NOMO-1 treated with DMSO at 0.1 percent for 48 hours (cell line): ENCODE measurements around the gene ZFYVE28.

Source experiments
- DNase-seq: peaks from one replicate; lab custom pipeline; 2025; ENCODE audit not compliant: unreplicated experiment; lab: John Stamatoyannopoulos, UW

ZFYVE28 gene

DNA sequence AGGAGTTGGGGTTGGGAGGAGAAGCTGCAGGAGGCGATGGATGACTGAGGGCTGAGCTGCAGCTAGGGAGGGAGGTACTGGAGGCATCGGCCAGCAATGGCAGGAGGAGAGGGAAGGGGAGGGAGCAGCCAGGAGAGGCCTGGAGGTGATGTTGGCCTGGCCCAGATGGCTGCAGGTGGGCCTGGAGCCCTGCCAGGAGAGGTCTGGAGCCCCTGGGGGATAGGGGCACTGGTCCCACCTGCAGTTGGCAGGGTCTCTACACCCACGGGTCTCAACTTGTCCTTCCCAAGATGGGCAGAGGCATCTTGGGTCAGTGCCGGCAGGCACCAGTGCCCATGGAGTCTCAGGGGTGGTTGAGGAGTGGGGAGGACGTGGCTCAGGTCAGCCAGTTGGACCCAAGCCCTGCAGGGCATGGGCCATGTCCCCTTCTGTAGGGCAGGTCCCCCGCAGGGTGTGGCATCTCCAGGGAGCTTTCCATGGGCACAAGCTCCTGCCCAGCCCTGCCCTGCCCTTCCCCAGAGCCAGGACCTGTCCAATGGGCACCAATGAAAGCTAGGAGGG is 153.9 kb downstream of the ZFYVE28 start:
- DNase-seq = no peak

DNA sequence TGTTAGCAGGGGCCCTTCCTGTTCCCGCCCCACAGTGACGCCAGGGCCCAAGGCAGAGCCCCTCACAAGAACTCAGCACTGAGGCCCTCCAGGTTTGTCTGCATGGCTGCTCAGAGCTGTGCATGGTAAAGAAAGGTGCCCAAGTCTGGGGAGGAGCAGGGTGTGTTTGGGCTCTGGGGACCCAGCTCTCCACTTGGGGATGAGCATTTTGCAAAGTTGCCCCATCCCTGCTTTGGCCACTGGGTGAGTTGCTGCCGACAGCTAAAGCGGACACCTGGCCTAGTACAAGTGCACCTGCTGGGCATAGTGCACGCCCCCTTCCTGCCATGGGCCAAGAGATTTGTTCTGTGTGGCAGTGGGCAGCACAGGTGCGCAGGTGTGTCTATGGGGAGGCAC is 154.5 kb downstream of the ZFYVE28 start:
- no peak for DNase-seq

DNA sequence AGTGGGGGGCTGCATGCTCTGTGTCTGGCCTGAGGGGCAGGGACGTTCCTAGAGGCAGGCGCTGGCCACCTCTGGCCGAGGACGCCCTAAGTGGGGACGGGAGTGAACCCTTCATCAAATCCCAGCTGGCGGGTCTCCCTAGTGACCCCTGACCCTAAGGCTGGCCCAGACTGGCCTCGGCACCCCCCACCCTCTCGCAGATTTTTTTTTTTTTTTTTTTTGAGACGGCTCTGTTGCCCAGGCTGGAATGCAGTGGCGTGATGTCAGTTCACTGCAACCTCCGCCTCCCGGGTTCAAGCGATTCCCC is 155.5 kb downstream of the ZFYVE28 start:
- DNase-seq = no peak

DNA sequence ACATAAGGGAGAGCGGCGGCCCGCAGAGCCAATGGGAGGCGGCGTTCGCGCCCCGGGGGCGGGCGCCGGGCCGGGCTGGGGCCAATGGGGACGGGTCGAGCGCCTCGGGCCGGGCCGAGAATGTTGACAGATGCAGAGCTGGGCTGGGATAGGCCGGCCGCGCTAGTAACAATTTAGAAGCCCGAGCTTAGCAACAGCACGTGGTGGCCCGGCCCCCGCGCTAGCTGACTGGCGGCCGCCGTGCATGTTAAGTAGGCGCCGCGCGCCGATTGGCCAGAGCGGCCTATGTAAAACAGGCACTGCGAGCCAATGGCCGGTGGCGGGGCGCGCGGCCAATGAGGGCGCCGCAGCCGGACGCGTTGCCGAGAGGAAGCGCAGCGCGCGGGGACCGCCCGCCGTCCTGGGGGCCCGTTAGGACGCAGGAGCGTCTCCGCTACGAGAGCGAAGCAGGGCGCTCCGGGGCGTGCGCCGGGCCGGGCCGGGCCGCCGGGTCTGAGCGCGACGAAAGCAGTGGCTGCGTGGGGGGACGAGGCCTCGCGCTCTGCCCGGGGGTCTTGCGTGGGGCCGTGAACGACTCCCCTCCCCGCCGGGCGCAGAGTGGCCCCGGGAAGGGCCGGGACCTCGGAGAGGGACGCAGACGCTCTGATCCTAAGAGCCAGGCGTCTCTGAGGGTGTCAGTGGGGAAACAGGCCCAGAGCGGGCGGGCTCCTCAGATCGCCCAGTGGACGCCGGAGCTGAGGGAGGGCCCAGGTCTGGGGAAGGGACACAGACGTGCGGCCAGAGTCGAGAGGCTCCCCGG is 156.1 kb downstream of the ZFYVE28 start:
- peak; percentile 99 for DNase-seq

DNA sequence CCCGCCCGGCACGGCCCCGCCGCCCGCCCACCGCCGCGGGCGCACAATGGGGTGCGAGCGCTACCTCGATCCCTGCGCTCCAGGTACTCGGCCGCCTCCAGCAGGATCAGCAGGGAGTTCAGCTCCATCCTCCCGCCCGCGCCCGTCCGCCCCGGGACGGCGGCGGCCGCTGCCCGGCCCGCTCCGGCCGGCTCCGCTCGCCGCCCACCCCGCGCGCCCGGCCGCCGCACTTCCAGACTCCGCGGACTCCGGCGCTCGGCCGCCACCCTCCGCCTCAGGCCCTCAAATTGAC is 156.6 kb downstream of the ZFYVE28 start, which contains the start of gene MXD4:
MXD4 (minus strand) TSS at position 257 of the 292 bp plus-strand sequence; CDS start at position 128, 129 bp downstream.
- DNase-seq = no peak

DNA sequence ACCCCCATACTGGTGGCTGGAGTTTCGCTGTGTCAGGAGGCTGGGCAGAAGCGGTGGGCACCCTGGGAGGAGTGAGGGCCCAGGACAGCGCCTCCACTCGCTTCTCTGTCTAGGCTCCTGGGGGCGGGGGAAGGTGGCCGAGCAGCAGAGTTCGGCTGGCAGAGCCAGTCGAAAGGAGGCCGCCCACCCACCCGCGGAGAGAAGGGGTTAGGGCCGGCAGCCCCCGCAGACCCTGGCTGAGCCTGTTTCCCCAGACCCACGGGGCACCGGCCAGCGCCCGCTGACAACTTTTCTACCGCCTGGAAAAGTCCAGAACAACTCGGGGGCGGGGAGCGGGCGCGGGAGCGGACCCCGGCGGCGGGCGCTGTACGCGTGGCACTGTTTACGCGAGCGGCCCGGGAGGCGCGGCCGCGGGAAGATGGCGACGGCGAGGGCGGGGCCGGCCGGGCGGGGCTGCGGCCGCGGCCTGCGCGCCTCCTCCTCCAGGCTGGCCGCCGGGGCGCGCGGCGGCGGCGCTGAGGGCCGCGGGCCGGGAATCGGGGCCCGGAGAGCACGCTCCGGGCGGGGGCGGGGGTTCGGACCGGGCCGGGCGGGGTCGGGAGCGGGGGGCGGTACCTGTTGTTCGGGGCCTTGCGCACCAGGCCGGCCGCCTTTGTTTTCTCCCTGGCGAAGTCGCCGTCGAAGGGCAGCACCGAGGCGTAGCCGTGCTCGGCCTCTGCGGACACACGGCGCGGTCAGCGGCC is 157.2 kb downstream of the ZFYVE28 start:
- no peak for DNase-seq

DNA sequence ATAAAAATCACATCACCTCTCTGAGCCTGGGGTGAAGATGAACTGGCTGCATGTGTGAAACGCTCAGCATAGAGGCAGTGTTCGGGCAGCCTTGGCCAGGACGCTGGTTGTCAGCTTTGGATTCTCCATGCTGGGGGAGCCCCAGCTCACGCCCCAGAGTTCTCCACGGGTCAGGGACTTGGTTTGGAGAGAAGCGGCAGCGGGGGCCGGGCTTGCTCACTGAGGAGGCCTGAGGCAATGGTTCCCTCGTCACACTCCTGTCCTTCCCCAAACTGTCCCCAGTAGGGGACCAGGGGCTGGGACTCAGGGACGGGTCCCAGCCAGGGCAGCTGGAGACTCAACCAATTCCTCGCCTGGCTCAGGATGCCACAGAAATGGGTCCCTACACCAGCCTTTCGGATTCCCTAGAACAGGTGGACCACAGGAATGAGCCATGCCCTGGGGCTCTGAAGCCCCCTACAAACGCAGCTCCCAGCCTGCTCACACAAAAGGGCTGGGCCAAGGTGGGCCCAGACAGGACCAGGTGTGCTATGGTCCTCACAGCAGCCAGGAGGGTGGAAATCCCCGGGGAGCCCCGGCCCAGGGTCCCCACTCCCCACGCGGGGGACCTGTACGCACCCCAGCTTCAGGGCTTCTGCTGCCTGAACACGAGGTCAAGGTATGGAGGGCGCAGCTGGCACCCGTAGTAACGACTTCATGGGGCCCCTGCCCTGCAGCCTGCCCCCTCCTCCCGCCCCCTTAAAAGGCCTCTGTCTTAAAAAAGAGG is 157.9 kb downstream of the ZFYVE28 start:
- DNase-seq = no peak

DNA sequence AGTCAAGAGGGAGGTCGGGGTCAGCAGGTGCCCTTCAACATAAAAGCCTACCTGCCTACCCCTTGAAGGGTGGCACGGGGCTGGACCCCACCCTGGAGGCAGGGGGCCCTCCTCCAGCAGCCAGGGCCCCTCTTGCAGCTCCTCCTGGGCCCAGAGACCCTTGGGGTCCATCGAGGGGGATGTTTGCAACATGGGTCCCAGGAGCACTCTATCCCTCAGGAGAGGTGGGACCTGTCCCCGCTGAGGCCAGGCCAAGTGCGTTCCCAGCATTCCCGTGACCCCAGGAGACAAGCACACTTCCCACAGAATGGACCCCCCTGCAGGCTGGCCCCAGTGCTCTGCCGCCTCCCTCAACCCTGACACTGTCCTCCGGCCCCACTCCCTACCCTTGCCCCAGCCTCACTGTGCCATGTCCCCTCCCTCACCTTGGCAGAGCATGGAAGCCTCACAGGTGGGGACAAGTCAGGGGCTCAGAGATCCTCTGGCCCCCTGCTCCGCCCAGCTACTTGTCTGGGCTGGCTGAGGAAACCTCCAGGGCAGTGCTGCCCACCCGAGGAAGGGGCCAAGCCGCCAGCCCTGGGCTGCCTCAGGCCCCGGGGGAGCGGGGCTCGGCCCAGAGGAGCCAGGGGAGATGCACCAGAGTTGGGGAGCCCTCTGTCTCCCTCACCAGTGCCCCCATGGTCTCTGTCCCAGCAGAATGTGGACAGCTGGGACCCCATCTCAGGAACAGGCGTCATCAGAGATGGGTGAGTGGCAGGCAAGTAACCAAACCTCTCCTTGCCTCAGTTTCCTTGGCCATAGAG is 158.7 kb downstream of the ZFYVE28 start:
- DNase-seq = no peak

DNA sequence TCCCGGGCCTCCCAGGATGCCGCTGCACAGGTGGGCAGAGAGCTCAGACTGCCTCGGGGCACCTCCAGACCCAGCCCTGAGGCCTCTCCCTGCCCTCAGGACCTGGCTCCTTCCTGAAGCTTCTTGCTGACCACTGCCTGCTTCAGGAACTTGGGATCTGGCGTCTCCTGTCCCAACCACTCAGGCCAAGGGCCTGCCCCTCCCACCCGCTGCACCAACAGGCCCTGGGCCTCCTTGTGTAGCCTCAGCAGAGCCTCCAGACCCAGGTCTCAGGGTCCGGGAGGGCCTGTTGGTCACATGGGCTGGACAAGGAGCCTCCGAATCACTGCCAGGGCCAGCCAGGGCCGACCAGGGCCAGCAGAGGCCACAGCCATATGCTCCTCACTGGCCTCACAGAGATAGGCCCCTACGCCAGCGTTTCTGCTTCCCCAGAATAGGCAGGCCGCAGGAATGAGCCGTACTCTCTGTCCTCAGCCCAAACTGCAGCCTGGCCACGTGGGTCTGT is 159.4 kb downstream of the ZFYVE28 start:
- DNase-seq = no peak

DNA sequence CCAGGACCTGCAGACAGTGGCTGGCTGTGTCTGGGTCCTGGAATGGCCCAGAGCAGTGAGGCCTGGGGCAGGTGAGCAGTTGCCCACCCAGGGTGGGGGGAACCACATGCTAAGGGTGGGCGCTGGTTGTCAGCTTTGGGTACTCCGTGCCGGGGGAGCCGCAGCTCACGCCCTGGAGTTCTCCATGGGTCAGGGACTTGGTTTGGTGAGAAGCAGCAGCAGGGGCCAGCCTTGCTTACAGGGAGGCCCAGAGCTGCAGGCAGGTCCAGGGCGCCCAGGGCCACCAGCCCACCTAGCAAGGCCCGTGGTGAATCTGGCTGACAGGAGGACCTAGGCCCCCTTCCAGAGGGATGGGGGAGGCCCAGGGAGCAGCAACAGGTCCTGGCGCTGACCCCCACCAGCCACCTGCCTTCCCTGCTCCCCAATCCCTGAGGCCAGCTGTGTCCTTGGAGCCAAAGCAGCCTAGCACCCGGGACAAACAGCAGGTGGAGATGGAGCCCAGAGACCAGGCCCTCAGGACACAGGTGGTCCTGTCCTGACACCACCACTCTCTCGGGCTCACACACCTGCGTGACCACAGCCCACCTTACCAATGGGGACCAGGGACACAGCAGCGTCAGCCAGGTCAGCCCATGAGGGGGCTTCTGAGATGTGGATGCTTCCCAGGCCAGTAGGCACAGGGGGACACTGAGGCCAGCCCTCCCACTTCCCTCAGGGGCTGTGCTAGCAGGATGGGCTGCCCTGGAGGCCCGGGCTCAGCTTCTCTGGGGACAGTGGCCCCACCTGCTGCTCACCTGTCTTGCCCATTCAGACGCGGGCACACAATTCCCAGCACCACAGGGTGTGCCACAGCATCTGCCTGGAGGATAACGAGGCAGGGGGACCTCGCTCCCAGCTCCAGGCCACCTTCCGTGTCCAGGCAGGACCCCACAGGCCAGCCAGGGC is 160.1 kb downstream of the ZFYVE28 start:
- DNase-seq = no peak

DNA sequence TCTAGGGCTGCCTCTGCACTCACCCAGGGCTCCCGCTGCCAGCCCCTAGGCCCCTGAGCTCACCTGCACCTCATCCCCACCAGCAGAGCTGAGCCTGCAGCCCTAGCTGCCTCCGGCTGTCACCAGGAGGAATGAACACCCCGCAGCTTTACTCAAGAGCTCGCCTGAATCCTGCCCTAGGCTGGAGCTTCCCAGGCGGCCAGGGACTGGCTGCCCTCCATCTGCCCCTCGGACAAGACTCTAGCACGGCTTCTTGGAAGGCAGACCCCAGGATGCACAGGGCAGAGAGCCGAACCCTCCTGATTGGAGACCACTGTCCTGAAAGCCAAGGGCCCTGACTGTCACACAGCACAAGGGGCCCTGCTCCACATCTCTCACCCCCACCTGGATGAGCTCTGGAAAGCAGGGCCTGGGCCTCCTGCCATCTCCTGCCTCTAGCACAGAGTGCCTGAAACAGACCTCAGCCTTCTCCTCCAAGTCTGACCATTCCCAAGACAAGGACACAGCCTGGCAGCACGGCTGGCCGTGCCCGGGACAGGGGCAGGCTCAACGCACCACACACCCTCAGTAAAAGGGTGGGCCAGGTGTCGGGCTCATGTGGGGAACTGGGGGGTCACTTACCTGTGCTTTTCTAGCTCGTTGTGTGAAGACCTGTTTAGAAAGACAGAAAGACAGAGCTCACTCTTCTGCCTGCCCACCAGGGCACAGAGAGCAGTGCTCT is 160.9 kb downstream of the ZFYVE28 start:
- no peak for DNase-seq

DNA sequence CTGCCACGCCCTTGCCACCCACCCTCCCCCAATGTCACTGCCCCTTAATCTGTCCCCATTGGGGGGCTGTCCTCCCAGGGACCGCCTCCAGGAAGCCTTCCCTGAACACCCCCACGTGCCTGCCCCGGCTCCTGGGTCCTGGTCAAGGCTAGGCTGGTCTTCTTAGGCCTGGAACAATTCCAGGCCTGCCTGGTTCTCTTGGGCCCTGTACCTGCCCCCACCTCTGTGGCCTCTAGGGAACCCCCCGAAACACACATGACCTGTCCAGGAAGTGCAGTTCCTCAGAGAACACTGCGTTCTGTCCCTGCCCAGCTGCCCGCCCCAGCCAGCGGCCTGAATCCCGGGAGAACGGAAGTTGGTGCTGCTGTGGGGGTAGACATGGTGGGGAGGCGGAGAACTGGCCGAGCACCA is 161.7 kb downstream of the ZFYVE28 start:
- DNase-seq = no peak

DNA sequence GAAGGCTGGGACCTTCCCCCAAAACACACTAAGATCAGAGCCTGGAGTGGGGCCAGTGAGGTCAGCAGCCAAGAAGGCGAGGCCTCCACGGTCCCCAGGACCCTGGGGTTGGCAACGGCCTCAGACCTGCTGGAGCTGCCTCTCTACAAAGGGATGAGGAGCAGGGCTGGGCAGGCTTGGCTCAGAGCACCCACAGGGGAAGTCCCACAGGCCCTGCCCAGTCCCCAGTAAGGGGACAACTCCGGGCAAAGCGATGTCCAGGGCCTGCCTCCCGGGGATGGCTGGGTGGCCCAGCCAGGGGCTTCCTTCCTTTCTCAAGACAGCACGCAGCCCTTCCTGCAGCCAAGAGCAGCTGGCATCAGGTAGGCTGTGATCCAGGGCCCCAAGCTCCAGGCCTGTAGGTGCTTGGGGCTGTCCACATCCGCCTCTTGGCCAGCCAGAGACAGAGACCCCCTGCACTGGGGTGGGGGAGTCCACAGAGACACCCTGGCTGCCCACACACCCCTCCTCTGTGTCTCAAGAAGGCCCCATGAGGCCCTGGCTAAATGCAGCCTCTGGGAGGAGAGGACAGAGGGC is 162.2 kb downstream of the ZFYVE28 start:
- DNase-seq = no peak

DNA sequence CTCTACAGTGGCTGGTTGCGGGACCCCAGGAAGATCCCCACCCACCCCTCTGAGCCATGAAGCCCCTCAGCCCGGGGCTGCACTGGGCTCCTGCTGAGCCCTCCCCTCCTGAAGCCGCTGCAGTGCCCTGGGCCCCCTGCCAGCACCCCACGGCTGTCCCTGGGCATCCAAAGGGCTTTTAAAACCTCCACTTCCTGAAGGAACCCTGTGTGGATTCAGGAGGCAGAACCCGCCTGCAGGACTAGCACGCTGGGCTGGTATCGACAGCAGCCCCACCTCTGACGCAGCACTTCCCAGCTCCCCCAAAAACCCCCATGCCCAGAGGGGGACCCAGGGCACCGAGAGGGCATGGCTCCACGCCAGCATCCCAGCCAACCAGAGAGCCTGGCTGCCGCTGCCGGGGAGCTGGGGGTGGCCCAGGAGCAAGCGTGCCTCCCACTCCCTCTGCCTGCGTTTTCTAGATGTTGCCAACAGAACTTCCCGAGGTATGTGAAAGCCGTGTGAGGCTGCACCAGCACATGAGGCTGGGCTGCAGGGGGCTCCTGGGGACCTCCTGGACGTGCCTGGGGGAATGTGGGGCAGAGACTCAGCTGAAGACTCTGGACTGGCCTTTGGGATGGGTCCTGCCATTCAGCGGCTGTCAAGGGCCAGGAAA is 162.8 kb downstream of the ZFYVE28 start:
- no peak for DNase-seq

DNA sequence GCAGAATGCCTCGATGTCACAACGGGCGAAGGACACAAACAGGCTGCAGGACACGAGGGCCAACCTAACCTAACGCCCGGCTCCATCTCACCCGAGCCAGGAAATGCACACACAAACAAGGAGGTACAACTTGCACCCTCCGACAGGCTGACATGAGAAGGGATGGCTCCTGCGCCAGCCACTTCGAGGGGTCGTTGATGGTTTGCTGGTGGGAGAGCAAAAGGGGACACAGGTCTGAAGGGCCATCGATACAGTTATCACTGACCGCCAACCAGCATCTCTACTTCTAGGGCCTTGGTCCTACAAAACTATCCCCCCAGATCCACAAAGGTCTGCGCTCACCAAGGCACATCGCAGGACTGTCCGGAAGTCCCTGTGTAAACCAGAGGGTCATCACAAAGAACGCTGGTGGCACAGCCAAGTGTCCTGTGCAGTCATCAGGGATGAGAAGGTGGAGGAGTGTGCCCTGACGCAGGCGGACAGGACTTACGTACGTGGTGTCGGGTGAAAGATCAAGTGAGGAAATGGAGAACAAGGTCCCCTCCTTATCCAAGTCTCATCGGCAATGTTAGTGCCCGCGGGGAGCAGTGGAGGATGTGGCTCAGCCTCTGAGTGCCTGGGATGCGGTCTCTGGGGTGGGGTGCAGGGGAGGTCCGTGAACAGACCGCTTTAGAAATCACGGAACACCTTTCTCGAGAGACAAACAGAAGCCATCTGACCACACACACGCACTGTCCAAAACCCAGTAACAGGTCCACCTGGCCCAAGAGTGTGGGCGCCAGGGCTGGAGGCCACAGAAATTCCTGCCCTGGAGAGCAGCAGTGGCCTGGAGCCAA is 163.6 kb downstream of the ZFYVE28 start:
- no peak for DNase-seq

DNA sequence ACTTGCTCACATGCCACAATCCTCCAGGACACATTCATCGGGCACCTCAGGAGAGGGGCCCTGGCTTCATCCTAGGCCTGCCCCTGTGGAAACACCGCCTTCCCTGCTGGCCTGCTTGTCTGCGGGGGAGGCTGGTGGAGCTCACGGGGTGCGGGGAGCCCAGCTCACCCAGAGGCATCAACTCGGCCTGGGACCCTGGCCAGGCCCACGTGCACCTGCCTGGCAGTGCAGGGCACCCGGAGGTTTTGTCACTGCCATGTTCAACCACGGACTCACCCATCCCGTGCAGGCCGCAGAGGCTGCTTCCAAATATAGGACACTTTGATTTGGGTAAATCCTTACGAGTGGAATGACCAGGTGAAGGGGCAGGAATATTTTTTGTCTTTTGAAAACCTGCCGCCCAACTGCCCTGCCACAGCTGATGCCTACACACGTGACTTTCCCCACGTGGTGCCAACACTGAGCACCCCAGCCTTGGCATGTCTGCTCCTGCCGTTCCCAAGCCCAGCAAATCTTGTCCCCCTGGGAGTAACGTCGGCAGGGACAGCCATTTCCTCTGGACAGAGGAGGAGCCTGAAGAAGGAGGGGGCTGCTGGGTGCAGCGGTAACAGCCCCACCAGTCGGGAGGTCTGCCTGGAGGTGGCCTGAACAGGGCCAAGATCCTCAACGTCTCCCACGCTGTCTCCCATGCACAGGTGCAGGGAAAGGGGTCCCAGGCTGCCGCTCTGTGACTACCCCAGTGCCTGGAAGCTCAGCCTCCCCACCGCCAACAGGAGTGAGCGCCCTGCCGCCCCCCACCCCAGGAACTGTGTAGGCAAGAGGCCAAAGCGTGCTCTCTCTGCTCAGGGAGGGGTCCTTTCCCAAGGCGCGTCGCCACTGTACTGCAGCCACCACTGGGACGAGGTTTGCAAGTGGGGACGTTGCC is 165.0 kb downstream of the ZFYVE28 start:
- DNase-seq = no peak
